GM19438 (cell line): ENCODE results near the gene CCDC87.
"Not testable (repeated sequence)": the region's sequence is repeated elsewhere in the genome, so short reads cannot be mapped to it uniquely, and the experiment has no call there.

Source experiments
- ATAC-seq: cut with Tn5 transposase; IDR thresholded peaks from one replicate; pipeline ENCODE4 v1.9.1; 2021; ENCODE audit warnings: low read depth; ENCODE audit not compliant: unreplicated experiment

Gene CCDC87

DNA sequence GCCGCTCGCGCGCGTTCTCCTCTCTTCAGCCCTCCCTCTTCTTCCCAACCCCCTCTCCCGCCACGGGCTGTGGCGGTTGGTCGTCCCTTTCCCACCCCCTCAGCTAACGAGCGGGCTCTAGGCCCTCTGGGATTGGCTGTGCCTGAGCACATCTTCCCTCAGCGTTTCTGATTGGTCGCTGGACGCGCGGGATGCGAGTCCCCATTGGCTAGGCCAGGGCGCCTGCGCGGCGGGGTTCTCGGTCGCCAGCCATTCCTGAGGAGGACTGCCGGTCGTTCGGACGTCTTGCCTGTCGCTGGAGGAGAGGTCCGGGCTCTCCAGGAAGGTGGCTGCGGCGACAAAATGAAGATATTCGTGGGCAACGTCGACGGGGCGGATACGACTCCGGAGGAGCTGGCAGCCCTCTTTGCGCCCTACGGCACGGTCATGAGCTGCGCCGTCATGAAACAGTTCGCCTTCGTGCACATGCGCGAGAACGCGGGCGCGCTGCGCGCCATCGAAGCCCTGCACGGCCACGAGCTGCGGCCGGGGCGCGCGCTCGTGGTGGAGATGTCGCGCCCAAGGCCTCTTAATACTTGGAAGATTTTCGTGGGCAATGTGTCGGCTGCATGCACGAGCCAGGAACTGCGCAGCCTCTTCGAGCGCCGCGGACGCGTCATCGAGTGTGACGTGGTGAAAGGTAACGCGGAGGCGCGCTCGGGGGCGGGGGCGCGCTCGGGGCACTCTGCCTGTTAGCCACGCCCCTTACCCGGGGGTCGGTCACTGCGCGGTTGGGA, 23.7 kb upstream of the CCDC87 start, which contains the start of gene RBM14:
Gene RBM14, plus strand, starts transcription at position 252 of the 776 bp plus-strand sequence. Its CDS starts 91 bp downstream, at position 343.
- peak; percentile 82 for ATAC-seq

DNA sequence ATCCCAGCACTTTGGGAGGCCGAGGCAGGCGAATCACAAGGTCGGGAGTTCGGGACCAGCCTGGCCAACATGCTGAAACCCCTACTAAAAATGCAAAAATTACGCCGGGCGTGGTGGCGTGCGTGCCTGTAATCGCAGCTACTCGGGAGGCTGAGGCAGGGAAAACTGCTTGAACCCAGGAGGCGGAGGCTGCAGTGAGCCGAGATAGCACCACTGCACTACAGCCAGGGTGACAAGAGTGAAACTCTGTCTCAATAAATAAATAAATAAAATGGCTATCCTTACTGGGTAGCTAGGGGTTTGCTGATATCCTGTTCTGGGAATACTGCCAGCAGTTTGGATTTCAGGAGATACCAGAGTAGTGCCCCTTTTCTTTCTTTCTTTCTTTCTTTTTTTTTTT, 21.2 kb upstream of the CCDC87 start:
- no peak for ATAC-seq

DNA sequence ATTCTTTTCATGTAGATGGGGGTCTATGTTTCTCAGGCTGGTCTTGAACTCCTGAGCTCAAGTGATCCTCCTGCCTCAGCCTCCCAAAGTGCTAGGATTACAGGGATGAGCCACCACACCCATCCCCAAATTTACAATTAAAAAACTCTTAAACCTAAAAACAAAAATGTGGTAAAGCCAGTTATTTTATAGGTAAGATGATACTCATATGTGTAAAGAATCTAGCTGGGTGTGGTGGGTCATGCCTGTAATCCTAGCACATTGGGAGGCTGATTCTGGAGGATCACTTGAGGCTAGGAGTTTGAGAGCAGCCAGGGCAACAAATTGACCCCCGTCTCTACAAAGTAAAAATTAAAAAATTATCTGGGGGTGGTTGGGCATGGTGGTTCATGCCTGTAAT, 19.6 kb upstream of the CCDC87 start:
- ATAC-seq, result no peak

DNA sequence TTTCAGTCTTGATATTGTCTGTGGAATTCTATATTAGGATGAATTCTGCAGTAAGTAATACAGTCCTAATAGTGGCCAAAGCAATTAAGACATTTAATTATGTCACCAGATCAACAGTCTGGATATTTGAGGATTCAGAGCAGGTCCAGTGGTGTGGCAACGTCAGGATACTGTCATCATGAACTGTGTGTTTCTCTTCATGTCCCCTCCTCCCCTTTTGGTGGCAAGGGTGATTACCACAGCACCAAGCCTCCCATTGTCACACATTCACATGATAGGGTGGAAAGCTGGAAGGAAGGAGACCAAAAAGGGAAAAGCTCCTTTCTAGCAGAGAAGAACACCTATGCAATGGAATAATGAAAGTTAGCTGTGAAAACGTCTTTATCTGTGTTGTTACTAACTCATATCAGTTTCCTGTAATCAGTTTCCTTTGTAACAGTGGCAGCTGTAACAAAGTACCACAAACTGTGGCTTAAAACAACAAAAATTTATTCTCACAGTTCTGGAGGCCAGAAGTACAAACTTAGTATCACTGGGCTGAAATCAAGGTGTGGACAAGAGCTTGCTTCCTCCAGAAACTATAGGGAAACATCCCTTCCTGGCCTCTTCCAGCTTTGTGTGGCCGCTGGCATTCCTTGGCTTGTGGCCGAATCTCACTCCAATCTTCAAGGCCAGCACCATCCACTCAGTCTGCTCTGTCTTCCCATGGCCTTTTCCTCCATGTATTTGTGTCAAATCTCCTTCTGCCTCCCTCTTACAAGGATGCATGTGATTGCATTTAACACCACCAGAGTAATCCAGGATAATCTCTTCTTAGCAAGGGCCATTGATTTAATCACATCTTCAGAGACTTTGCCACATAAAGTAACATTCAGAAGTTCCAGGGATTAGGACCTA, 17.1 kb upstream of the CCDC87 start:
- no peak for ATAC-seq

DNA sequence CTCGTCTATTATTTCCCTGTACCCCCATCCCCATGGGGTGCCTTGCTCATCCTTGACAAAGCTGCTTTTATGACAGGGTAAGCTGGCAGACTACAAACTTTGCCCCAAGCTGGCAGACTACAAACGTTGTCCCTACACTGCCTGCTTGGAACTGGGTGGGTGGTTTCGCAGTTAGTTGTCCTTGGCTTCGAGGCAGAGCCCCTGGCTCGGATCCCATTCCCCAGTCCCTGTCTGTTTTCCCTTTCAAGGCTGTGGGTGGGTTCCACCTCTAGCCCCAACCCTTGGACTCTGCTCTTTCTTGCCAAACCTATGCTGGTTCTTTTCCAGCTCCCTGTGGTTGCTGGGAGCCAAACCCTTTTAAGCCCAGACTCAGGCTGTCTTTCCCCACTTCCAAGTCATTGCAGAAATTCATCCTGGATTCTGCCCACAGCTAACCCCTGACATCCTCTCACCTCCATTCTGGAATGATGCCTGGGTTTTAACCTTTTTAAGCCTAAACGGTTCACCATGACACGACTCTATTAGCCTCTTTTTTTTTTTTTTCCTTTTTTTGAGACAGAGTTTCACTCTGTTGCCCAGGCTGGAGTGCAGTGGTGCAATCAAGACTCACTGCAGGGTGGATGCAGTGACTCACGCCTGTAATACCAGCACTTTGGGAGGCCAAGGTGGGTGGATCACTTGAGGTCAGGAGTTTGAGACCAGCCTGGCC, 14.4 kb upstream of the CCDC87 start:
- no peak for ATAC-seq

DNA sequence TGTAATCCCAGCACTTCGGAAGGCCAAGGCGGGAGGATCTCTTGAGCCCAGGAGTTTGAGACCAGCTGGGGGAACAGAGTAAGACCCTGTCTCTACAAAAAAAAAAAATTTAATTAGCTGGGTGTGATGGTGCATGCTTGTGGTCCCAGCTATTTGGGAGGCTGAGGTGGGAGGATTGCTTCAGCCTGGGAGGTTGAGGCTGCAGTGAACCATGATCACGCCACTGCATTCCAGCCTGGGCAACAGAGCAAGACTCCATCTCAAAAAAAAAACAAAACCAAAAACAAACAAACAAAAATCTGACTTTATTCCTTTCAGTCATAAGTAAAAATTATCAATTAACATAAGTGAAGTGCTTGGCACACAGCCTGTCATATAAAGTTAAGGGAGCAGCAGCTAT, 13.7 kb upstream of the CCDC87 start:
- not testable (repeated sequence) for ATAC-seq

DNA sequence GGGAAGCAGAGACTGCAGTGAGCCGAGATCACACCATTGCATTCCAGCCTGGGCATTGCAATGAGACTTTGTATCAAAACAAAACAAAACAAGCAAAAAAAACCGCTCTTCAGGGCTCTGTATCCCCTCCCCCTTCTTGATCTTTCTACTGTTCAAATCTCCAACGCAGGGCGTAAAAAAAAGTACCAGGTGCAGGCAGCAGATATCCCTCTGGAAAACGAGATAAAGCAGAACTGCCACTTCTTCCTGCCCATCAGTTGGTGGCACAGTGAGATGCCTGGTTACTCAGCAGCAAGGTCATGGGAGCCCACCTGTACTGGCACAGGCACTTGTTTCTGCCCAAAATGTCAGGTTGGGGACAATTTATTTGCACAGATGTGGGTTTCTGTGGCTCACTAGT, 11.3 kb upstream of the CCDC87 start:
- no peak for ATAC-seq

DNA sequence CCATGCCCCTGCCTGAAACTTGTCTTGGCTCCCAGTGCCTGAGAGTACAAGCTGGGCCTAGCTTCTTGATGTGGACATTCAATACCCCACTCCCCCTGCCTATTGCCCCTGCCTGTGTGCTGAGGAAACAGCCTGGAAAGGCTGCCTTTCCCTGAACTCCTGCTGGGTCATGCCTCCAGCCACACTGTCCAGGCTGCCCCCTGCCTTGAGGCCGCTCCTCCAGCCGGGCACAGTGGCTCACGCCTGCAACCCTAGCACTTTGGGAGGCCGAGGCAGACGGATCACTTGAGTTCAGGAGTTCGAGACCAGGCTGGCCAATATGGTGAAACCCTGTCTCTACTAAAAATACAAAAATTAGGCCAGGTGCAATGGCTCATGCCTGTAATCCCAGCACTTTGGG, 10.2 kb upstream of the CCDC87 start:
- ATAC-seq, result no peak

DNA sequence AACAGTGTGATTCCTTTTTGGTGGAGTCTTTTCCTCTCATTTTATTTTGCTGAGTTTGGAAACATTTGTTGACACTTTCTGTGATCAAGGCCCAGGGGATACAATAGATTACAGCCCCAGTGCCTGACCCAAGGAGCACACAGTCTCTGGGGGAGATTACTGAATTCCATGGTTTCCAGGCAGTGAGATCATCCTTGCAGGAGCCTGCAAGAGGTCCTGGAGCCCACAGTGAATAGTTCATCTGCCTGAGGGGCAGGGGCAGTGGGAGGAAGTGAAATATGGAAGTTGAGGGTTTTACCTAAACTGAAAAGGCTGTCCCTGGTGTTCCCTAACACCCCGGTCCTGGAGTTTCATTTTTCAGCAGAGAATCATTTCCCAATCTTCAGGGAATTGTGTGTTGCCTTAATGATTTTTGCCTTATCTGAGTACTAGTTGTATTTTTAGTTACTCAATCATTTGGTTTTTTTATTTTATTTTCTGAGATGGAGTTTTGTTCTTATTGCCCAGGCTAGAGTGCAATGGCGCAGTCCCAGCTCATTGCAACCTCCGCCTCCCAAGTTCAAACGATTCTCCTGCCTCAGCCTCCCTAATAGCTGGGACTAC, 7.9 kb upstream of the CCDC87 start:
- no peak for ATAC-seq

DNA sequence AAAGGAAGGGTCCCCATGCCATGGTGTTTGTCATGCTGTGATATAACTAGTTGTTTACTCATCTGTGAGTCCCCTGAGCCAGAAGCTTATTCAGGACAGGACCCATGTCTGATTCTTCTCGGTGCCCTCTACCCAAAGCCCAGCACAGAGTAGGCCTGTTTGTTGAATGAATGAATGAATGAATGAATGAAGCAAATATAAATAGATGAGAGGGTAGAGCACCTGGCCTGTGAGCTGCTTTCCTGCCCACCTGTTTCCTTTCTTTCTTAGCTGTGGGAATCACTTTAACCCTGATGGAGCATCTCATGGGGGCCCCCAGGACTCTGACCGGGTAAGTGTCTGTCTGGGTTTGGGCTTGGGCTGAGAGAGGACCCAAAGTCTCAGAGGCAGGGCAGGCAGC, 7.4 kb upstream of the CCDC87 start:
- no peak for ATAC-seq

DNA sequence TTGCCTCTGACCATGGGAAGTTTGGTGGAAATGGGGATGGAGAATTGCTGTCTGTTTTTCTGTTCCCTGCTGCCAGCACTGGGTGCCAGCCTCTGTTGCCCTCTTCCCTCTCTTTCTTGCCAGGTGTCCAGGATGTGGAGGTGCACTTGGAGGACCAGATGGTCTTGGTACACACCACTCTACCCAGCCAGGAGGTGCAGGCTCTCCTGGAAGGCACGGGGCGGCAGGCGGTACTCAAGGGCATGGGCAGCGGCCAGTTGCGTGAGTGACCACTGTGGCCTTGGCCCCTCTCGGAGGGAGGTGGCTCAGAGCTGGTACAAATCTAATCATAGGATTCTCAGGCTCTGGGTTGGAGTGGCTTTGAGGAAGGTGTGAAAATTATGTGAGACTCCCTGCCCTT, 6.1 kb upstream of the CCDC87 start:
- no peak for ATAC-seq

DNA sequence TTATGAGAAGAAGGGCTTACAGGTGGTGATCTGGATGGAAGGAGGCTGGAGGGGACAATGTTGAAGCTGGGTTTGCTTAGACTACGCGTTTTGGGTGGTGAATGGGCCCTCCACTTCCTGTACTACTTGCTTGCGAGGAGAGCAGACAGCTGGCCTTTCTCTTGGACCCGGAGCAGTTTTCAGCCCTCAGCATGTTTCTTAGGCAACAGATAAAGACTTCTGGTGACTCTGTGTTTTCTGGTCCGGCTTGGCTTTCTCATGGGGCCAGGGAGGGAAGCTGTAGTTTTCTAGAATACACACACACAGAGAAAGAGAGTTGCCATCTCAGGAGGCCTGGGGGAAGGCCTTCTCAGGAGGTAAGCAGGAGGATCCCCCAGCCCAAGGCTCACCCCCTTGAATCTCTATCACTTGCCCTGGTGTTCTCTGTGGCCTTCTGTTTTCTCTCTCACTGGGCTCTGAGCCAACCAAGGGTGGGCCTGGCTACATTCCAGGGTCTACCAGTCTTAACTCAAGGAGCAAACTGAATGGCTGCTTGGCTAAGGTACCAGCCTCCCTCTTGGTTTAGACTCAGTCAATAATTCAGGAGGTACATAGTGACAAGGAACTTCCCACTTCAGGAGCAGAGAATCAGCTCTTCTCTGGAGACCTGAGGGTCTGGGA, 2.5 kb upstream of the CCDC87 start:
- no peak for ATAC-seq

DNA sequence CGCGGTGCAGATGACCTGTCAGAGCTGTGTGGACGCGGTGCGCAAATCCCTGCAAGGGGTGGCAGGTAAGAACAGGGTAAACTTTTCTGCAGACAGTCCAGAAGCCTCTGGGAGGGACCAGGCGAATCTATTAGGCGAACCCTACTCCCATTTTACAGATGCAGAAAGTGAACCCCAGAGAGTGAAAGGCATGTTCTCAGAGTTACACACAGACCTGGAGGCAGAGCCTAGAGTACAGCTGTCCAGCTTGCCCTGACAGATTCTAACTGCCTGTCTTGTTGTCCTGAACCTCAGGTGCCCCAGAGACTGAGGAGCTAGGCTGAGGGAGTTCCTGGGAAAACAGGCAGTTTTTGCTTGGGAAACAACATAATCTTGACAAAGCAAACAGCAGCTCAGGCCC, 787 bp upstream of the CCDC87 start:
- ATAC-seq, result no peak

DNA sequence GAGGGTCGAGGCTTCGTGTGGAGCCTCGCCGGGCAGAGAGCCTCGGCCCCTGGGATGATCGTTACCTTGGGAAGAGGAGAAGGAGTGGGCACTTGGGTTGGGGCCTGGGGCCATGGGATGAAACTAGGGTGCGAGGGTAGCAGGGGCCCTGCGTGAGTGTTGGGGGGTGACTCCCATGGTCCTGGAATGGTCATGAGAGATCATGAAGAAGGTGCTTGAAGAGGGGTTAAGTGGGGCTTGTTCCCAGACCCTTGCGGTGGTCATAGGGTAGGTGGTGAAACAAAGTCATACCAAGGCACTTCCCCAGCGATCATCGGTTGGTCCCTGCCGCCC, 406 bp upstream of the CCDC87 start:
- peak; percentile 19 for ATAC-seq

DNA sequence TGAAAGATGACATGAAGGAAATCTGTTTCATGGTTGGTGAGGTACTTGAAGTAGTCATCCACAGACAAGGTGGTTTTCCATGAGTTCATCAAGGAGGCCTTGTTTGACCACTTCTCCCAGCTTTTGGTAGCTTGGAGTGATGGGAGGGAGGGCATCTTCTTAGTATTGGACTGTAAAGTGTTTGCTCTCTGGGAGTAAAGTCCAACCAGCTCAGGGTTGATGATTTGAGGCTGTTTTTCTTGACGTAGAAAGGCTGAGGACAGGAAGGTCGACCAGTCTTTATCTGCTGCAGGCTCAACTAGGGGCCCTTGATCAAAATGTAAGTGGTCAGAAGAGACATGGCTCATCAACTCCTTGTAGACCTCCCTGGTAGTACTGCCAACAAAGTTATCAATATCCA, 1.7 kb downstream of the CCDC87 start:
- no peak for ATAC-seq

DNA sequence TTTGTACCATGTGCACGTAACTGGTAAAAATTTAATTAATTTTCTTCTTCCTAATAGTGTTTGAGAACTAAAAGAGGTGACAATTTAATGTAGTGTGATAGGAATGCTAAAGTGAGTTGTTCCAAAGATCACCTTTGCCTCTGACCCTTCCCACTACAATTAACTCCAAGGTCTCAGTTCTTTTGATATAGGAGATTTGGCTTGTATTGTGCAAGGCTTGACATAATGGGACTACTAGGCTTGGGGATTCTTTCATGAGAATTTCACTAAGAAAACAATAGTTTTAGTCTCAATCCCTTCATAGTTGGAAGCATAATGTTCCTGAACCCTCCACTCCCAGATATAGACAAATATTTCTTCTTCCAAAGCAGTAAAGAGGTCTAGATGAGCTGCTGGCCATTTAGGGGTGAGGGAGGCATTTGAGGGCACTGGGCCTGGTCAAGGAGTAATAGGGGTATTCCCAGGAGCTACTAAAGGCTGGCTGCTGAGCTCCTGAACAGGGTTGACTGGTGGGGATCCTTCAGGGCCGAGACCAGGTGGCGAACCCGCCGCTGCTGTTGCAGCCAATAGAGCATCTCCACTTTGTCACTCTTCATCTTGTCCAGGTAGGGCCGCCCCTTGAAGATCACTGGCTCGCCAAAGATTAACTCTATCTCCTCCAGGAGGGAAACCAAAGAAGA, 2.7 kb downstream of the CCDC87 start:
- no peak for ATAC-seq

DNA sequence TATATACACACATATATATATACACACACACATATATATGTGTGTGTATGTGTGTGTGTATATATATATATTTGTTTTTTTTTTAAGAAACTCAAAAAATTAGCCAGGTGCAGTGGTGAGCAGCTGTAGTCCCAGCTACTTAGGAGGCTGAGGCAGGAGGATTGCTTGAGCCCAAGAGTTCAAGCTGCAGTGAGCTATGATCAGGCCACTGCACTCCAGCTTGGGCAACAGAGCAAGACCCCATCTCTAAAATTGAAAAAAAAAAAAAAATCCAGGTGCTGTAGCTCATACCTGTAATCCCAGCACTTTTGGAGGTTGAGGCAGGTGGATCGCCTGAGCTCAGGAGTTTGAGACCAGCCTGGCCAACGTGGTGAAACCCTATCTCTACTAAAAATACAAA, 3.5 kb downstream of the CCDC87 start:
- not testable (repeated sequence) for ATAC-seq

DNA sequence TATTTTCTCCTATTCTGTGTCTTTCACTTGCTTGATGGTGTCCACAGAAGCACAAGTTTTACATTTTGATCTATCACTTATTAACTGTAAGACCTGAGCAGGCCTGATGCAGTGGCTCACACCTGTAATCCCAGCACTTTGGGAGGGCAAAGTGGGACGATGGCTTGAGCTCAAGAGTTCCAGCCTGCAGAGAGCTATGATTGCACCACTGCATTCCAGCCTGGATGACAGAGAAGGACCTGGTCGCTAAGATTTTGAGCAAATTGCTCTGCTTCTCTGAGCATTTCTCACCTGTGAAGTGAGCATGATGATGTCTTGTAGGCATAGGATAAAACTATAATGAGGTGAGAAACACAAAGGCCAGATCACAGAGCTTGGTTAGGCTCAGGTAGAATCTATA, 6.7 kb downstream of the CCDC87 start:
- ATAC-seq, result no peak

DNA sequence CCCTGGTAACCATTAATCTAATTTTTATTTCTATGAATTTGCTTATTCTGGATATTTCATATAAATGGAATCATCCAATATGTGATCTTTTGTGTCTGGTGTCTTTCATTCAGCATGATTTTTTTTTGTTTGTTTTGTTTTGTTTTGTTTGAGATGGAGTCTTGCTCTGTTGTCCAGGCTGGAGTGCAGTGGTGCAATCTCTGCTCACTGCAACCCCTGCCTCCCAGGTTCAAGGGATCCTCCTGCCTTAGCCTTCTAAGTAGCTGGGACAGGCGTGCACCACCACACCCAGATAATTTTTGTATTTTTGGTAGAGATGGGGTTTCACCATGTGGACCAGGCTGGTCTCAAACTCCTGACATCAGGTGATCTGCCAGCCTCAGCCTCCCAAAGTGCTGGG, 7.4 kb downstream of the CCDC87 start:
- ATAC-seq, result not testable (repeated sequence)
